Stimulated activated naive CD4-positive, alpha-beta T cell (primary cell): ENCODE measurements around the gene USP12.

Source experiments
- DNase-seq, 6 experiments: peaks; one replicate each; lab custom pipeline; 2025; lab: John Stamatoyannopoulos, UW

The USP12 gene

GRCh38 chr13:27035892-27036235, 135.7 kb downstream of the USP12 start:
- DNase-seq: no peak

- DNase-seq: no peak
Observed at GRCh38 chr13:27034678-27035111, 136.9 kb downstream of the USP12 start.

GRCh38 chr13:27028683-27029480, 142.7 kb downstream of the USP12 start:
- DNase-seq: no peak

GRCh38 chr13:27027086-27027667, 144.4 kb downstream of the USP12 start:
- no peak for DNase-seq

GRCh38 chr13:27026396-27026795, 145.2 kb downstream of the USP12 start:
- no peak for DNase-seq

GRCh38 chr13:27024776-27025492, 146.7 kb downstream of the USP12 start:
- no peak for DNase-seq

- DNase-seq: no peak
Observed at GRCh38 chr13:27024074-27024461, 147.5 kb downstream of the USP12 start.

- DNase-seq: no peak
Observed at GRCh38 chr13:27023385-27024073, 148.1 kb downstream of the USP12 start.

- DNase-seq: no peak
Observed at GRCh38 chr13:27022571-27023311, 148.9 kb downstream of the USP12 start.

GRCh38 chr13:27020415-27020814, 151.2 kb downstream of the USP12 start:
- DNase-seq: no peak

- no peak for DNase-seq
Observed at GRCh38 chr13:27018882-27019281, 152.7 kb downstream of the USP12 start.

- DNase-seq: no peak
Observed at GRCh38 chr13:27018344-27018861, 153.2 kb downstream of the USP12 start.

- DNase-seq: no peak
Observed at GRCh38 chr13:27016875-27017274, 154.7 kb downstream of the USP12 start.
